Karpas-422 (cell line): ENCODE data around the gene NEURL1. TPM values are rescaled to one million over a fixed set of nuclear protein-coding genes. Genes with fewer than 3 reads are reported as not detected.

Source experiments
- DNase-seq: peaks from one replicate; pipeline ENCODE4 v3.0.0-alpha.2; 2015
- H2AFZ ChIP-seq: fragments of 200-600 bp; sonication (generic); 2 replicates; pipeline ENCODE4 v1.6.1; 2014; ENCODE audit warnings: antibody characterized with exemption, low read length, mixed read lengths
- H3K27ac ChIP-seq: fragments of 200-600 bp; sonication (generic); 2 replicates; pipeline ENCODE4 v1.5.1; 2014; ENCODE audit warnings: mild to moderate bottlenecking, low read length, moderate library complexity
- H3K27me3 ChIP-seq: fragments of 200-600 bp; sonication (generic); 2 replicates; pipeline ENCODE4 v1.6.1; 2014; ENCODE audit warnings: low read length, mixed read lengths
- H3K36me3 ChIP-seq: fragments of 200-600 bp; sonication (generic); 2 replicates; pipeline ENCODE4 v1.6.1; 2014; ENCODE audit warnings: low read length, mixed read lengths; ENCODE audit not compliant: insufficient read depth
- H3K4me1 ChIP-seq: fragments of 200-600 bp; sonication (generic); 2 replicates; pipeline ENCODE4 v1.6.1; 2014; ENCODE audit warnings: mild to moderate bottlenecking, low read length, mixed read lengths
- H3K4me2 ChIP-seq: fragments of 200-600 bp; sonication (generic); 2 replicates; pipeline ENCODE4 v1.6.1; 2014; ENCODE audit warnings: low read length, low read depth, mild to moderate bottlenecking; ENCODE audit not compliant: poor library complexity, severe bottlenecking
- H3K4me3 ChIP-seq: fragments of 200-600 bp; sonication (generic); 2 replicates; pipeline ENCODE4 v1.5.1; 2014; ENCODE audit warnings: mild to moderate bottlenecking, antibody characterized with exemption, low read length, mixed read lengths
- H3K79me2 ChIP-seq: fragments of 200-600 bp; sonication (generic); 2 replicates; pipeline ENCODE4 v1.6.1; 2014; ENCODE audit warnings: mild to moderate bottlenecking, low read length, mixed read lengths
- H3K9ac ChIP-seq: fragments of 200-600 bp; sonication (generic); 2 replicates; pipeline ENCODE4 v1.6.0; 2014; ENCODE audit warnings: low read length
- H3K9me2 ChIP-seq: fragments of 200-600 bp; sonication (generic), shearing (Covaris generic); replicated peaks from 2 replicates; pipeline ENCODE4 v1.6.0; 2014; ENCODE audit warnings: mild to moderate bottlenecking, low read length, moderate library complexity; ENCODE audit not compliant: insufficient read depth
- H3K9me3 ChIP-seq: fragments of 300-700, 200-600 bp; sonication (generic); 2 replicates; pipeline ENCODE4 v1.6.1; 2014; ENCODE audit warnings: low read length, mixed read lengths
- H4K20me1 ChIP-seq: fragments of 200-600 bp; sonication (generic); 2 replicates; pipeline ENCODE4 v1.6.1; 2014; ENCODE audit warnings: mild to moderate bottlenecking, antibody characterized with exemption, low read length, low read depth; ENCODE audit not compliant: insufficient read depth
- total RNA-seq: library from RNA; depleted of rRNA; stranded (reverse); fragments of >200 nt; shearing (Covaris generic); gene quantifications from 2 replicates; pipeline ENCODE4 v1.2.3, GENCODE V29; 2014; ENCODE audit warnings: low replicate concordance

The NEURL1 gene
- total RNA-seq, 1 experiment from 2014 or later, result not detected

DNA sequence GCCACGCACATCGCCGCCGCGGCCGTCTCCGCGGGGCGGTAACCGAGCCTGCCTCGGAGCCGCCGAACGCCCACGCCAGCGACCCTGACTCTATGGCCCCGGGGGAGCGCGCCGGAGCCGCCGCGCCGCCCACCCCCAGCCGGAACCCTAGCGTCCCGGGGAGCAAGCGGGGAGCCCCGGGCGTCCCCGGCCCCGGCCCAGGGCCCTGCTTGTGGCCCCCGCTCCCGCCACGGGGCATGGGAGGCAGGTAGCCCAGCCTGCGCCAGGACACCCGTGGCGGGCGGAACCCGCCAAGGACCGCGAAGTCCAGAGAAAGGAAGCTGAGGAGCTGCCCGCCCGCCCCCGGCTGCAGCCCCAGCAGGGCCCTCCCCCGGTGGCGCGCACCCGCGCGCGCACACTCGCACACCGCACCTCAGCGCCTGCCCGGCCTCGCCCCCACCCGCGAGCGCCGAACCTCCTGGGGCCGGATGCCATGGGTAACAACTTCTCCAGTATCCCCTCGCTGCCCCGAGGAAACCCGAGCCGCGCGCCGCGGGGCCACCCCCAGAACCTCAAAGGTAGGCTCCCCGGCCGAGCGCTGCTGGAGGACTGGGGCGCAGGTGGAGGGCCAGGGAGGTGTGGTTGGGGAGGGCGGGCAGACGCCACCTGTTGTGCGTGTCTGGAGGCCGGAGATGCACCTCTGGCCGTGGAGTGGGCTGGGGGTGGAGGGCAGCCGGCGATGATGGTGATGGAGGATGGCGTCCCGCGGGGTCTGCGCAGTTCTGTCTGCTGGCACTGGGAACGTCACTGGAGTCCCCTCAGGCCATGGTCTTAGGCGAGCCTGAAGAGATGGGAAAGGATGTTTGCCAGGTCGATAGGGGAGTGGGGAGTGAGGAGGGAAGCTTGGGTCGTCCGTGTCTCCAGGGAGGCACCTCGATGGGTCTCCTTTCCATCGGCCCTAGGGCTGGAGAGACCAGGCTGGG, 692 bp downstream of the NEURL1 start:
- DNase-seq, result peak; percentile 64
- Histone ChIP-seq H3K27ac (no peak overlapping the region), H3K27me3 (no peaks in the 10 kb centered on the region; the same call in 1 of the 2 replicates), H3K9me2 (no peaks in the 10 kb centered on the region), H3K4me2 (peak overlapping the region; percentile 82), H3K79me2 (no peaks in the 10 kb centered on the region), H3K36me3 (no peaks in the 10 kb centered on the region), H3K9me3 (no peaks in the 10 kb centered on the region), H3K4me3 (peak overlapping the region; percentile 70), H2AFZ (peak overlapping the region; percentile 34; the same call in 1 of the 2 replicates), H3K4me1 (peaks cover 18% of the 10 kb centered on the region), H3K9ac (peak overlapping the region; percentile 56), H4K20me1 (peaks cover 5% of the 10 kb centered on the region; the same call in 1 of the 2 replicates)

DNA sequence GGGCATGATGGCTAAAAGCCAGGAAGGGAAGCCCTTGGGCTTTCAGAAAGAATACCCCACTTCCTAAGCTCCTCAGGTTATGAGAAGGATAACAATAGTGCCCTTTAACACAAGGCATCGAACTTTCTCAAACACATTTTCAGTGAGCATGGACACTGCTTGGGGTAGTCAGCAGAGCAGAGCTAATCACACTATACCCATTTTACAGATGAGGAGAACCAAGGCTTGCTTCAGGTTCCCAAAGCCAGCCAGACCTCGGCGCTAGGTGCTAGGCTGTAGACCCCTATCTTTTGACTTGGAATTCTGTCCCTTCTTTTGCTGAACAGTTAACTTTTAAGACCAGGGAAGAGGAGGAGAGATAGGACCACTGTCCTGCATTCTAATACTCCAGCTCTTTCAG, 1.8 kb downstream of the NEURL1 start:
- Histone ChIP-seq H3K4me1 (peaks cover 17% of the 10 kb centered on the region), H2AFZ (no peak overlapping the region), H3K27ac (no peak overlapping the region), H3K27me3 (no peaks in the 10 kb centered on the region; the same call in 1 of the 2 replicates), H3K79me2 (no peaks in the 10 kb centered on the region), H3K9ac (no peak overlapping the region), H3K4me3 (no peak overlapping the region), H3K4me2 (no peak overlapping the region), H4K20me1 (peaks cover 5% of the 10 kb centered on the region; the same call in 1 of the 2 replicates), H3K9me3 (no peaks in the 10 kb centered on the region), H3K36me3 (no peaks in the 10 kb centered on the region), H3K9me2 (no peaks in the 10 kb centered on the region)
- DNase-seq, result no peak

DNA sequence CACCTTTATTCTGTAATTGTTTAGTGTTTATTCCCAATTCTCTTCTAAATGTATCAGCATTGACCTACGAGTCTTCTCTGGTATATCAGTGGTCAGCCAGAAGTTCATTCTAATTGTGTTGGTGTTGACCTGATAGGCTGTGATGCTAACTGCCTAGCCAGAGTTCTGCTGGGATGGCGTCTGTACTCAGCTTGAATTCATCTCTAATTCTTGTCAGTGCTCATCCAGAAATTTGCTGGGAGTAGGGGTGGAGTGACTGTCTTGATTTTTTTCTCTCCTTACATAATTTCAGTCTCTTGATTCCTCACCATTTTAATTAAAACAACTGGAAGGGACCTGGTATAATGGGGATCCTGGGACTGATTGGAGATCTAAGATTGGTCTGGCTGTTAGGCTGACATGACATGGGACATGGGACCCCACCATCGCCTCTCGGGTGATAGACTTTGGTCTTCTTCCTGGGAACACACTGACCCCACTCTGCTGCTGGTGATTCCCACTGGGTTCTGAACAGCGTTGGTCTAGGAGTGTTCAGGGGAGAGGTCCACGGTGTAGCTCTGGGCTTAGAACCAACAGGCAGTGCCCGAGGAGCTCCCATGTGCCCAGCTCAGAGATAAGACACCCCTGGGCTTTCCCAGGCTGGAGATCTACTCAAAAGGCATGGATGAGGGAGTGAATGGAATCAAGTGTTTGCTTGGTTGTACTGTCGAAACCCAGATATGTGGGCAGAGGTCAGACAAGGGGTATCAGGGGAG, 3.8 kb downstream of the NEURL1 start:
- H4K20me1 ChIP-seq, result peaks cover 5% of the 10 kb centered on the region; the same call in 1 of the 2 replicates
- H3K4me2 ChIP-seq, result no peak overlapping the region
- peaks cover 11% of the 10 kb centered on the region for H3K4me1 ChIP-seq
- H3K9ac ChIP-seq, result no peak overlapping the region
- DNase-seq, result no peak
- H3K27me3 ChIP-seq, result no peaks in the 10 kb centered on the region; the same call in 1 of the 2 replicates
- H3K9me3 ChIP-seq, result no peaks in the 10 kb centered on the region
- no peaks in the 10 kb centered on the region for H3K36me3 ChIP-seq
- H2AFZ ChIP-seq, result no peak overlapping the region
- H3K27ac ChIP-seq, result no peak overlapping the region
- no peaks in the 10 kb centered on the region for H3K9me2 ChIP-seq
- H3K79me2 ChIP-seq, result no peaks in the 10 kb centered on the region
- no peak overlapping the region for H3K4me3 ChIP-seq

DNA sequence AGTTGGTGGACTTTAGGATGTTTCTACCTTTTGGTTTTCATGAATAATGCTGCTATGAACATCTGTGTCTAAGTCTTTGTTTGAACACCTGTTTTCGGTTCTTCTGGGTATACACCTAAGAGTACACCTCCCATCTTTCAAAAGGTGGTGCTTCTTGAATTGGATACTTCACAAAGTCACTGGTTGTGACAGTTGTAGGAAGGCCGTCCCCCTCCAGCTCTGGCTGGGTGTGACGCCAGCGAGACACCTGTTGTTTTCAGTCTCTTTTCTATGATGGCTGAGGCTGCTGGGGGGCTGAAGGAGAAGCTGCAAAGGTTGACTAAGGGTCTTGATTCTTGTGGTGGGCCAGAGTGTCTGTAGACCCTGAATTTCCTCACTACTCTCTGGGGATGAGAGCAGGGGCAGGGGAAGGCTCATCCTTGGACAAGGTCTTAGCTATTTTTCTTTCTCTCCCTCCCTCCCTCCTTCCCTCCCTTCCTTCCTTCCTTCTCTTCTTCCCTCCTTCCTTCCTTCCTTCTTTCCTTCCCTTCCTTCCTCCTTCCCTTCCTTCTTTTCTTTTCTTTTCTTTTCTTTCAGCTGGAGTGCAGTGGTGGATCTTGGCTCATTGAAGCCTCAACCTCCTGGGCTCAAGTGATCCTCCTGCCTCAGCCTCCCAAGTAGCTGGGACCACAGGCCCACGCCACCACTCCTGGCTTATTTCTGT, 5.6 kb downstream of the NEURL1 start:
- no peak overlapping the region for H3K27ac ChIP-seq
- H3K4me2 ChIP-seq, result no peak overlapping the region
- no peaks in the 10 kb centered on the region for H3K9me2 ChIP-seq
- no peak overlapping the region for H3K9ac ChIP-seq
- H3K36me3 ChIP-seq, result no peaks in the 10 kb centered on the region
- H3K4me1 ChIP-seq, result peaks cover 5% of the 10 kb centered on the region
- H3K9me3 ChIP-seq, result no peaks in the 10 kb centered on the region
- no peaks in the 10 kb centered on the region for H3K79me2 ChIP-seq
- H2AFZ ChIP-seq, result no peak overlapping the region
- 0 out of 2 replicates have a peak, but pooled peaks cover 5% of the 10 kb centered on the region for H4K20me1 ChIP-seq
- H3K4me3 ChIP-seq, result no peak overlapping the region
- DNase-seq, result no peak
- no peaks in the 10 kb centered on the region for H3K27me3 ChIP-seq

DNA sequence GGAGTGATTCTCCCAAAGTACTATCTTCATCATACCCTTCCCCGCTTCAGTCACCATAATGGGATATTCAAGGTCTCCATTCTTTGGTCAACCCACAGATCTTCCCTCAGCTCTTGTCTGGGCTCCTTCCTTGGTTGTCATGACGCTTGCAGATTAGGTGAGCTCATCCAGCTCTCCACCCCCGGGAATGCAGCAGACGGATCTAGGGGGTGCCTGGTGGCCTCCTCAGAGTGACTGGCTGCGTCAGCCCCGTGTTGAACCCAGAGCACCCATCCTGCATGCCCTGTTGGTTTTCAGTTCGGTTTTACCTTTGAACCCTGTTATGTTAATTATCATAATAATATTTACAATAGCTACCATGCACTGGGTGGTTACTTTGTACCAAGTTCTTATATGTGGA, 6.4 kb downstream of the NEURL1 start:
- Histone ChIP-seq H3K4me3 (no peak overlapping the region), H3K79me2 (no peaks in the 10 kb centered on the region), H3K27ac (no peak overlapping the region), H3K9ac (no peak overlapping the region), H4K20me1 (0 out of 2 replicates have a peak, but pooled peaks cover 5% of the 10 kb centered on the region), H3K36me3 (no peaks in the 10 kb centered on the region), H3K4me1 (no peaks in the 10 kb centered on the region), H2AFZ (no peak overlapping the region), H3K9me2 (no peaks in the 10 kb centered on the region), H3K9me3 (no peaks in the 10 kb centered on the region), H3K4me2 (no peak overlapping the region), H3K27me3 (no peaks in the 10 kb centered on the region)
- no peak for DNase-seq

DNA sequence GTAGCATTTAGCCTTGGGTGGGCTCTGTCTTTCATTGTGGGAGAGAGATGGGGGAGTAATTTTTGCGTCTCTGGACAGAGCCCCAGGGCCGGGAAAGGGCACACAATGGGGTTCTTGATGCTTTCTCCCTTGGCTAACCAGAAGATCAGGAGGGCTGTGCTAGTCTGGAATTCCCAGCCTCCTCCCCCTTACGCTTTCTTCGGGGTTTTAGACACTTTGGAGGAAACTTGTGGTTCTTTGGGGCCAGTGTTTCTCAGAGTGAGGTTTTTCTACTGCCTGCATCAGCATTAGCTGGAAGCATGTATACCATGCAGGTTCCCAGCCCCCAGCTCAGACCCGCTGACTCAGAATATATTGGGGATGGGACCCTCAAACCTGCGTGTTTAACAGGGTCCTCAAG, 7.0 kb downstream of the NEURL1 start:
- Histone ChIP-seq H2AFZ (no peak overlapping the region), H3K9me3 (no peaks in the 10 kb centered on the region), H3K27ac (no peak overlapping the region), H3K4me3 (no peak overlapping the region), H3K27me3 (no peaks in the 10 kb centered on the region), H3K79me2 (no peaks in the 10 kb centered on the region), H3K9ac (no peak overlapping the region), H3K4me2 (no peak overlapping the region), H3K9me2 (no peaks in the 10 kb centered on the region), H3K36me3 (no peaks in the 10 kb centered on the region), H4K20me1 (0 out of 2 replicates have a peak, but pooled peaks cover 5% of the 10 kb centered on the region), H3K4me1 (no peaks in the 10 kb centered on the region)
- DNase-seq, result no peak

DNA sequence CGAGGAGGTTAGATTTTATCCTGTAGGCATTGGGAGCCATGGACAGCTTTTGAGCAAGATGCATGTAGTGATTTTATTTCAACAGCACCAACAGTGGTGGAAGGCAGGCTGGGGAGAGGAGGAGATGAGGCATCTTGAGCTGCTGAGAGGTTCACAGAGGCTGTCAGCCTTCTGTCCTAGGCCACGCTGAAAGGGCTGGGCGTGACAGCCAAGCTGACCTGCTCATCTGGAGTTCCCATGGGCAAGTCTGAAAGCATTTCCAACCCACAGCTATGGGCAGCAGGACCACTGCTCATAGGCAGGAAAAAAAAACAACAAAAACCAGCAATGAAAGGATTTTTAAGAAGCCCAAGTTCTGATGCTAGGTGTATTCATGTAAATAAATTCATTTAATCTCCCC, 7.7 kb downstream of the NEURL1 start:
- no peak overlapping the region for H3K9ac ChIP-seq
- no peaks in the 10 kb centered on the region for H3K36me3 ChIP-seq
- H3K4me1 ChIP-seq, result no peaks in the 10 kb centered on the region
- H3K4me3 ChIP-seq, result no peak overlapping the region
- no peak overlapping the region for H3K27ac ChIP-seq
- no peaks in the 10 kb centered on the region for H3K79me2 ChIP-seq
- no peak for DNase-seq
- H4K20me1 ChIP-seq, result 0 out of 2 replicates have a peak, but pooled peaks cover 5% of the 10 kb centered on the region
- no peaks in the 10 kb centered on the region for H3K9me2 ChIP-seq
- H3K27me3 ChIP-seq, result no peaks in the 10 kb centered on the region
- H3K4me2 ChIP-seq, result no peak overlapping the region
- no peak overlapping the region for H2AFZ ChIP-seq
- no peaks in the 10 kb centered on the region for H3K9me3 ChIP-seq
